Measurements from ENCODE around the gene SPAG5.
"Not testable (repeated sequence)": the region's sequence is repeated elsewhere in the genome, so short reads cannot be mapped to it uniquely, and the experiment has no call there.

- not testable (repeated sequence) for TF ChIP-seq CTCF, POLR2A, POLR2AphosphoS5, EP300 (IDR thresholded peaks at IDR 0.05)
Measured at GRCh38 chr17:28604031-28604430, 5.2 kb upstream of the SPAG5 start.
